SU-DHL-6 (cell line): ENCODE measurements around the gene CDH23.

Source experiments
- CTCF ChIP-seq: fragments of 200-600 bp; sonication (generic); IDR thresholded peaks from one replicate; pipeline ENCODE4 v1.5.1; 2017; ENCODE audit warnings: antibody characterized with exemption, mild to moderate bottlenecking, low read length, moderate library complexity; ENCODE audit not compliant: insufficient read depth, poor library complexity, severe bottlenecking
- EZH2phosphoT487 ChIP-seq: fragments of 200-600 bp; sonication (generic), shearing (Covaris generic); conservative IDR thresholded peaks from 2 replicates; pipeline ENCODE4 v1.6.1; 2018; ENCODE audit warnings: mild to moderate bottlenecking, antibody characterized with exemption, low read length, moderate library complexity, mixed read lengths

GRCh38 chr10:71701496-71702132 is 304.9 kb downstream of the CDH23 start:
- TF ChIP-seq CTCF: no peak
- TF ChIP-seq EZH2phosphoT487: no peak
